Nucleus accumbens (tissue), 56 donors: ENCODE measurements around the gene TP63.

Experiments used
- DNase-seq, 56 donors: peaks; one replicate each; lab custom pipeline; 2025; lab: John Stamatoyannopoulos, UW

TP63 gene

DNA sequence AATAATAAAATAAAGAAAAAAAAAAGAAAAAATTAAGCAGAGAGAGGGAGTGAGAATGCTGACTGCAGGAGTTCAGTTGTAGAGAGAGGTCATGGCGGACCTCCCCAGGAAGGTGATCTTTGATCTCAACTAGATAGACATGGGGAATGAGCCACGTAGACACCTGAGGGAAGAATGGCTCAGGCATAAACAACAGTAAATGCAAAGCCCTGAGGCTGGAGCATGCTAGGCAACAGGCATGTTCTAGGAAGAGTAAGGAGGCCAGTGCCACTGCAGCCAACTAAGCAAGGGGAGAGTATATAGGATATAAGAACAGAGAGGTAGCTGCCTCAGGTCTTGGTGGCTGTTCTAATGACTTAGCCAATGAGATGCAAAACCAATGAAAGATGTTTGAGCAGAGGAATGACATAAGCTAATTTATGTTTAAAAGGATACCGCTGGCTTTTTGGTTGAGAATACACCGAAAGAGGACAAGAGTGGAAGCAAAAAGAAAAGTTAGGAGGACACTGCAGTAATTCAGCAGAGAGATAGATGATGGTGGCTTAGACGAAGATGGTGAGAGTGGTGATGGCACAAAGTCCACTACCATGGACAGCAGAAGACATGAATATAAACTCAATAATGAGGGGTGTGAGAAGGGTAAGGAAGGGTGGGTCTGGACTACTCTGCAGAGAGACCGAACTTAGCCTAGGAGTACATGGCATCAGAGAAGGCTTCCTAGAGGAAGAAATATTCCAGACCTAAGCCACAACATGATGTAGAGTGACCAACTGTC is 314.9 kb downstream of the TP63 start:
- DNase-seq, result no peak
